Adrenal gland (tissue), 5 donors: ENCODE results near the gene CPA2.

Experiments
- CTCF ChIP-seq, 6 experiments: fragments of 450-650 bp in 4 of 6; fragments of 200-600 bp in 2 of 6; sonication (generic) in 1 of 6; IDR thresholded peaks; 1 replicate in 5 of 6; 2 replicates in 1 of 6; pipeline versions ENCODE4 v1.5.1 to v1.8.0; 2016 to 2021; ENCODE audit warnings: antibody characterized with exemption in 6 of 6, mild to moderate bottlenecking in 2 of 6, moderate library complexity in 1 of 6
- POLR2A ChIP-seq, 2 donors: fragments of 450-650 bp; IDR thresholded peaks; one replicate each; pipeline ENCODE4 v1.6.1; 2017; ENCODE audit warnings: antibody characterized with exemption in 2 of 2, mild to moderate bottlenecking in 2 of 2, moderate library complexity in 1 of 2
- donor health status: DM: no; HTN: no; CAD: no.

GRCh38 chr7:130234078-130234477 is 32.6 kb upstream of the CPA2 start:
- TF ChIP-seq CTCF (IDR thresholded peaks at IDR 0.05) (no peak), POLR2A (IDR thresholded peaks at IDR 0.05) (no peak)
